NCI-H345 (cell line): ENCODE results near the gene MTM1.

Source experiments
- DNase-seq: peaks from one replicate; lab custom pipeline; 2025; lab: John Stamatoyannopoulos, UW

MTM1 gene

DNA sequence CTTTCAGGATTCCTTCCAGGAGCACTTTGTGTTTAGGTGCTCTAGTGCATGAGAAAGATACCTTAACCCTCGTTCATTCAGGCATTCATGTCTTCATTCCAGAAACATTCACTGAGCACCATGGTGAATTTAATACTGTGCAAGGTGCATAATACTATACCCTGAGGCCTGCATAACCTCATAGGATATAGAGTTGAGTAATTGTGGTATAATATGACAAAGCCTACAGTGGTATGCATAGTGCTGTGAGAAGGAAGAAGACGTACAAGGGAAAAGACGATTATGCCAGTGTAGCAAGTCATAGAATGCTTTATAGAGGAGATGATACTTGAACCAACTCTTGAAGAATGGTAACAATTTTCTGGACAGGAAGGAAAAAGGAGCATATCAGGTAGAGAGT, 34.3 kb downstream of the MTM1 start:
- DNase-seq: no peak

GRCh38 chrX:150605603-150606002, 37.2 kb downstream of the MTM1 start:
- no peak for DNase-seq

DNA sequence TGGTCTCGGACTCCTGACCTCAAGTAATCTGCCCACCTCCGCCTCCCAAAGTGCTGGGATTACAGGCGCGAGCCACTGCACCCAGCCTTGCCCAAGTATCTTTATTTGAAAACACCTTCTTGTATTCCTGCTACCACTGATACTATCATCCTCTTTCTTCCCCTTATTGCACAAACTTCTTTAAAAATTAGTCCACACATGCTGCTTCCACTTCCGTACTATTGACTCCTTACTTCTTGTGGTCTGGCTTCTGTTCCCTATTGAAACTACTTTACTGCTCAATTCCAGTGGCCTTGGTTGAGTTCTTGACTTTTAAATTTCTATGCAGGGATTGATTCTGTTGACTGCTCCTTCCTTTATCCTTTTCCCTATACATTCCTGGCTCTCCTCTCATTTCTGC, 38.8 kb downstream of the MTM1 start:
- DNase-seq: no peak

- no peak for DNase-seq
Observed at GRCh38 chrX:150610043-150610442, 41.6 kb downstream of the MTM1 start.

- no peak for DNase-seq
Observed at GRCh38 chrX:150610446-150610845, 42.0 kb downstream of the MTM1 start.

DNA sequence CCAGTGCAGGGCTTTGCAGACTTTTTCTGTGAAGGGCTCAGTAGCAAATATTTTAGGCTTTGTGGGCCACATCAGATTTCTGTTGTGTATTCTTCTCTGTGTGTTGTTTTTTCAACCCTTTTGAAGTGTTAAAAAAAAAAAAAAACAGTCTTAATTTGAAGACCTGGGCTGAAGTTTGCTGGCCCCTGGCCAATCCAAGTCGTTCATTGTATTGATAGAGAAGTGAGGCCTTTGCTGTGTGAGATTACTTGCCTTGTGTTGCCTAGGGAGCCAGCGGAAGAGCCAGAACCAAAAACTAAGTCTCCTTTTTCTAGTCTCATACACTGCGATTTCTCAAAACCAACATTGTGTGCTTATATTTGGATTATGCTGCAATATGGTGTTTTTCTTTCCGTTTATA, 46.9 kb downstream of the MTM1 start:
- DNase-seq: no peak

DNA sequence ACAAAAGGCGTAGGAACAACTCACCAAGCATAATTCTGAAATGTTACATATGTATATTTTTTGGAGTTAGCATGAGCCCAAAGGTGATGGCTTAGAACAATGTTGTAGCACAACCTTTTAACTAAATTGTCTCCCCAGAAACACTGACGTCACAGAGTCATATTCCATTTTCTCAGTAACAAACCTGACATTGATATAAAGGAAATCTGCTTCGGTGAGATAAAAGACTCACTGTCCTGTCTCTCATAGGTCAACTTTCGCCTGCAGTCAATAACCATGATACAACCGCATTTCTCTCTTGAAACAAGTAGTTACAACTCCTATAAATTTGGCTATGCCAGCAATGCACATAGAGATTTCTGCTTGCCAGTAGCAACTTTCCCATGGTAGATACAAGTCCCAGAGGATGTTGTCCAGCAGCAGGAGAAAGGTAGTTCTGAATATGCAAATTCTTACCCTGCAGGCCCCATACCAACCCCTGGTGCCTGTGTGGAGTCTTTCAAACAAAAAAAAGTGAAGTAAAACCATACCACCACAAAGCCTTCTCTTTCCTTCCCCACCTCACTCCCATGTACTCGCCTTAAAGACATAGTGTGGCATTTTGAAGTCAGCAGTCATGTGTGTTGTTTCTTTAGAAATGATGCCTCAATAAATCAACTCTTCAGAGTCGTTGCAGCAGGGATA, 47.9 kb downstream of the MTM1 start:
- no peak for DNase-seq

- no peak for DNase-seq
Observed at GRCh38 chrX:150616863-150617198, 48.4 kb downstream of the MTM1 start.

GRCh38 chrX:150621652-150622051, 53.2 kb downstream of the MTM1 start:
- no peak for DNase-seq

GRCh38 chrX:150623583-150623982, 55.2 kb downstream of the MTM1 start:
- DNase-seq: no peak

DNA sequence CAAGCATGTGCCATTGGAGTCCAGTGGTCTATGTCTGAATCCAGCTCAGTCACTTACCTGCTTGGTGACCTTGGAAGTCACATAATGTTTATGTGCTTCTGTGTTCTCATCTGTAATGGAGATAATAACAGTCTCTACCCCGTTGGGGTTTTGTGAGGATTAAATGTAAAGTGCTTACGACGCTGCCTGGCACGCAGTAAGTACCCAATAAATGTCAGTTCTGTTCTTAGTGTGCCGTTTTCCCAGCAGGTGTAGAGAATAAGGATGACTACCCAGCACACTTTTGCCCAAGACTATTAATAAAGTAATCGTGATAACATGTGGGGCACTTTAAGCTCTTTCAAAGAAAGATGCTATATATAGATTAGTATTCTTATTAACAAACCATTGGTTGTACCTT, 56.7 kb downstream of the MTM1 start:
- no peak for DNase-seq

GRCh38 chrX:150625875-150626274, 57.5 kb downstream of the MTM1 start:
- no peak for DNase-seq

DNA sequence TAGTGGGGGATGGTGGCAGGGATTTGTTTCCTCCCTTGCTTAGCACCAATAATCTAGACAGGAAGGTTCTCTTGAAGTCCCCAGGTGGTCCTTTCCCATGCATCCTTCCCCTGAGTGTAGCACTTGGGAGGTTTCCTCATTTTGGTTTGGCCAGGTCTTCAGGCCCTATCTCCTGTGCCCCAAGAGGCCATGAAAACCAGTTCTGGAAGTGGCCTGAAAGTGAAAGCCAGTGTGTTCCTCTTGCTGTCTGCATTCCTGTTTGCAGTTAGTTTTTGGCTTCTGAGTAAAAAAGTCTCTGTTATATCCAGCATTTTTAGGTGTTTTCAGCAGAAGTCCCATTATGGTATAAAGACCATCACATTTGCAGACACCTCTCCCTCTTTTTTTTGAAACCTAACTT, 59.5 kb downstream of the MTM1 start:
- no peak for DNase-seq

DNA sequence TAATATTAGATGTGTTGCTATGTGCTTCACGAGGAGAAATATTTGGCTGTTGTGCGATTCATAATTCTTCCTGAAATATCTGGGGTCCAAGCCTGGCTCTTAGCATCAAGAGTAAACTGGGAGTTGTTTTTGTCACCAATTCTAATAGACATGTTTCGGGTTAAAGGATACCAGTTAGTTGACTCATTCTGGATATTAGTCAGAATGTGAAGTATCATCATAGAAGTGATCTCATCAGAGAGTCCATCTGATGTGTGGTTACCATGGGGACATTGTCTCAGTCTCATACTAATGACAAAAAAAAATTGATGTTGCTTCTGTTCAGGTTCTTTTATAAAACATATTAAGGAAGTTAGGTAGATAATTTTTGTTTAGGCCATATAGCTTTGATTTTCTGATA, 67.5 kb downstream of the MTM1 start:
- DNase-seq: no peak

- no peak for DNase-seq
Observed at GRCh38 chrX:150642423-150642822, 74.0 kb downstream of the MTM1 start.

GRCh38 chrX:150643271-150643670, 74.8 kb downstream of the MTM1 start:
- DNase-seq: no peak

- DNase-seq: no peak
Observed at GRCh38 chrX:150643958-150644357, 75.5 kb downstream of the MTM1 start.

GRCh38 chrX:150644422-150644821, 76.0 kb downstream of the MTM1 start:
- no peak for DNase-seq

- DNase-seq: no peak
Observed at GRCh38 chrX:150647331-150647730, 78.9 kb downstream of the MTM1 start.

DNA sequence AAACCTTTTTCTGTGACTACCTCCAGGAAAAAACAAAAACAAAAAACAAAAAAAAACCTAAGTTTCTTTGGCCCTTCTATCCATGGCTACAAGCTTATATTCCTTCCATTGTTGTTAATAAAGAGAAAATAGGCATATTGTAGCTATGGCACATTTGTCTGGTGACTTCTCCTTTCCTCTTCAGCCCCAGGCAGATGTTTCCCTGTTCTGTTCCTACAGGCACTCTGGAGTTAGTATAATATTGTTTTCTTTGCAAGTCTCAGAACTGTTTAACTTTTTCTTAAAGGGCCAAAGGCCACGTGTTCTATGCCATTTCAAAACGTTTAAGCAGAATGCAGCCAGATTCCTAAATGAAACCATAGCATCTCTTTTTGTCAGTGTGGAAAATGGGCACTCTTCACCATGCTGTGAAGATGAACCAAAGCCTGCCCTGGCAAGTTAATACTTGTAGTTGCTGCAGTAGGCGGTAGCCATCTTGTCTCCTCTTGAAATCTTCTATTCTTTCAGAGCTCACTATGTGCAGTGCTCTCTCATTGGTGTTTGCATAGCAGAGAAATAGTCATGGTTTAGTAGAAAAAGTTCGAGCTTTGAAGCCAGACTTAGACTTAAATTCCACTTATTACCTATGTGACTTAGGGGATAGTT, 80.0 kb downstream of the MTM1 start:
- DNase-seq: no peak

GRCh38 chrX:150649096-150649870, 80.9 kb downstream of the MTM1 start:
- no peak for DNase-seq

DNA sequence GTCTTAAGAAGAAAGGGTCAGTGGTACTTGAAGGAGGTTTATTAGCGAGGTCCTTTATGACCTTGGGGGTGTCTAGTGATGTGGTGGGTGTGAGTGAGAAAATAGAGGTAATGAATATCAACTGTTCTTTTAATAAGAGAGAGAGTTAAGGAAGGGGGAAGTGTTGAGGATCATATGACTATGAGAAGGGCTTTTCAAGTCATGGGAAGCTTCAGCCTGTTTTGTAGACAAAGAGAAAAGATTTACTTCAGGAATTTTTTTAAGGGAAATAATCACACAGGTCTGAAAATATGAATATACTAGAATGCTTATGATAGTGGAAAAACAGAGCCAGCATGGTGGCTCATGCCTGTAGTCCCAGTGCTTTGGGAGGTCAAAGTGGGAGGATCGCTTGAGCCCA, 83.5 kb downstream of the MTM1 start:
- no peak for DNase-seq

GRCh38 chrX:150655788-150656187, 87.4 kb downstream of the MTM1 start:
- no peak for DNase-seq
